SU-DHL-6 (cell line): ENCODE results near the gene FOXF1.

ENCODE experiments used
- H2AFZ ChIP-seq: fragments of 200-600 bp; sonication (generic); 2 replicates; pipeline ENCODE4 v1.6.1; 2014; ENCODE audit warnings: low read depth, mild to moderate bottlenecking, moderate library complexity, mixed read lengths, antibody characterized with exemption, low read length; ENCODE audit not compliant: severe bottlenecking
- H3F3A ChIP-seq: fragments of 200-600 bp; shearing (Covaris generic); 2 replicates; pipeline ENCODE4 v1.6.0; 2016; ENCODE audit warnings: antibody characterized with exemption, mild to moderate bottlenecking; ENCODE audit not compliant: insufficient read depth
- H3K27ac ChIP-seq: fragments of 200-600 bp; sonication (generic); 2 replicates; pipeline ENCODE4 v1.5.1; 2016; ENCODE audit warnings: low read depth, mild to moderate bottlenecking, low read length, moderate library complexity, mixed read lengths
- H3K27me3 ChIP-seq: fragments of 200-600 bp; sonication (generic), shearing (Covaris generic); 2 replicates; pipeline ENCODE4 v1.6.0; 2014; ENCODE audit warnings: mild to moderate bottlenecking, low read length
- H3K36me3 ChIP-seq: fragments of 200-600 bp; sonication (generic); 2 replicates; pipeline ENCODE4 v1.6.1; 2014; ENCODE audit warnings: mild to moderate bottlenecking, low read length, mixed read lengths
- H3K4me2 ChIP-seq: fragments of 300-600, 200-600 bp; shearing (Covaris generic), sonication (generic); 2 replicates; pipeline ENCODE4 v1.6.0; 2014; ENCODE audit warnings: low read length, low read depth, mild to moderate bottlenecking; ENCODE audit not compliant: poor library complexity, severe bottlenecking
- H3K4me3 ChIP-seq: fragments of 200-600 bp; sonication (generic); 2 replicates; pipeline ENCODE4 v1.5.1; 2014; ENCODE audit warnings: antibody characterized with exemption, low read length, mild to moderate bottlenecking, mixed read lengths; ENCODE audit not compliant: insufficient read depth, poor library complexity, severe bottlenecking
- H3K79me2 ChIP-seq: fragments of 200-600 bp; sonication (generic); 2 replicates; pipeline ENCODE4 v1.6.1; 2014; ENCODE audit warnings: mild to moderate bottlenecking, low read length, moderate library complexity; ENCODE audit not compliant: insufficient read depth
- H3K9ac ChIP-seq: fragments of 200-600 bp; sonication (generic); 2 replicates; pipeline ENCODE4 v1.7.0; 2014; ENCODE audit warnings: mild to moderate bottlenecking, low read length
- H3K9me2 ChIP-seq: fragments of 200-600 bp; sonication (generic); replicated peaks from 2 replicates; pipeline ENCODE4 v1.6.1; 2014; ENCODE audit warnings: low read length; ENCODE audit not compliant: insufficient read depth
- H3K9me3 ChIP-seq: fragments of 200-600 bp; sonication (generic); 2 replicates; pipeline ENCODE4 v1.6.1; 2014; ENCODE audit warnings: low read length, mixed read lengths; ENCODE audit not compliant: insufficient read depth
- H4K20me1 ChIP-seq: fragments of 200-600 bp; sonication (generic); 2 replicates; pipeline ENCODE4 v1.6.1; 2014; ENCODE audit warnings: low read depth, mild to moderate bottlenecking, antibody characterized with exemption, low read length, moderate library complexity, mixed read lengths
- CTCF ChIP-seq: fragments of 200-600 bp; sonication (generic); IDR thresholded peaks from one replicate; pipeline ENCODE4 v1.5.1; 2017; ENCODE audit warnings: antibody characterized with exemption, mild to moderate bottlenecking, low read length, moderate library complexity; ENCODE audit not compliant: insufficient read depth, poor library complexity, severe bottlenecking
- EZH2phosphoT487 ChIP-seq: fragments of 200-600 bp; sonication (generic), shearing (Covaris generic); conservative IDR thresholded peaks from 2 replicates; pipeline ENCODE4 v1.6.1; 2018; ENCODE audit warnings: mild to moderate bottlenecking, antibody characterized with exemption, low read length, moderate library complexity, mixed read lengths

Gene FOXF1

GRCh38 chr16:86472366-86472765 lies 38.0 kb upstream of the FOXF1 start:
- Histone ChIP-seq H3K9me3 (no peaks in the 10 kb centered on the region), H3F3A (no peaks in the 10 kb centered on the region), H3K4me3 (no peak overlapping the region), H3K36me3 (no peaks in the 10 kb centered on the region), H3K79me2 (no peaks in the 10 kb centered on the region), H3K9me2 (no peaks in the 10 kb centered on the region), H3K9ac (no peak overlapping the region), H3K27ac (no peak overlapping the region), H4K20me1 (no peaks in the 10 kb centered on the region), H3K27me3 (no peaks in the 10 kb centered on the region), H2AFZ (no peak overlapping the region), H3K4me2 (no peak overlapping the region)
- TF ChIP-seq EZH2phosphoT487 (no peak), CTCF (no peak)

- TF ChIP-seq EZH2phosphoT487 (no peak), CTCF (no peak)
Measured at GRCh38 chr16:86476956-86477534, 33.3 kb upstream of the FOXF1 start.

GRCh38 chr16:86477642-86478041 lies 32.7 kb upstream of the FOXF1 start:
- Histone ChIP-seq H3K9me2 (no peaks in the 10 kb centered on the region), H3K9ac (no peak overlapping the region), H3K36me3 (no peaks in the 10 kb centered on the region), H2AFZ (no peak overlapping the region), H3K79me2 (no peaks in the 10 kb centered on the region), H4K20me1 (no peaks in the 10 kb centered on the region), H3K4me2 (no peak overlapping the region), H3F3A (no peaks in the 10 kb centered on the region), H3K4me3 (no peak overlapping the region), H3K9me3 (no peaks in the 10 kb centered on the region), H3K27ac (no peak overlapping the region), H3K27me3 (no peaks in the 10 kb centered on the region)
- TF ChIP-seq CTCF (no peak), EZH2phosphoT487 (no peak)

More at GRCh38 chr16:86476956-86477534, 33.3 kb upstream of the FOXF1 start:
- Histone ChIP-seq H3K9ac (no peak overlapping the region), H4K20me1 (no peaks in the 10 kb centered on the region), H3K4me2 (no peak overlapping the region), H3K27ac (no peak overlapping the region), H3K27me3 (no peaks in the 10 kb centered on the region), H3K79me2 (no peaks in the 10 kb centered on the region), H3F3A (no peaks in the 10 kb centered on the region), H3K9me3 (no peaks in the 10 kb centered on the region), H2AFZ (no peak overlapping the region), H3K36me3 (no peaks in the 10 kb centered on the region), H3K9me2 (no peaks in the 10 kb centered on the region), H3K4me3 (no peak overlapping the region)

GRCh38 chr16:86478779-86479178 lies 31.5 kb upstream of the FOXF1 start:
- Histone ChIP-seq H3K9ac (no peak overlapping the region), H3K9me3 (no peaks in the 10 kb centered on the region), H2AFZ (no peak overlapping the region), H3K79me2 (no peaks in the 10 kb centered on the region), H3K27ac (no peak overlapping the region), H4K20me1 (no peaks in the 10 kb centered on the region), H3K36me3 (no peaks in the 10 kb centered on the region), H3F3A (no peaks in the 10 kb centered on the region), H3K4me2 (no peak overlapping the region), H3K4me3 (no peak overlapping the region), H3K9me2 (no peaks in the 10 kb centered on the region), H3K27me3 (no peaks in the 10 kb centered on the region)
- TF ChIP-seq CTCF (no peak), EZH2phosphoT487 (no peak)
